Gastrocnemius medialis (tissue), 4 donors: ENCODE measurements around the gene PRSS57. TPM values are rescaled to one million over a fixed set of nuclear protein-coding genes. Genes with fewer than 3 reads are reported as not detected.
A peak's percentile ranks its signal among the peaks of the same experiment; 100 is the strongest.
"Not testable (repeated sequence)": the region's sequence is repeated elsewhere in the genome, so short reads cannot be mapped to it uniquely, and the experiment has no call there.

Experiments used
- ATAC-seq, 2 donors: fragments of 150-250 bp; one replicate each; pipeline ENCODE4 v1.9.1; 2016
- DNase-seq, 2 donors: peaks; one replicate each; pipeline ENCODE4 v3.0.0-alpha.2; 2019
- H3K27ac ChIP-seq, 4 donors: fragments of 200-600 bp; sonication (generic); 1 replicate in 1 of 4; 2 replicates in 3 of 4; pipeline ENCODE4 v1.5.1; 2016 to 2018; ENCODE audit warnings: mild to moderate bottlenecking in 2 of 4, moderate library complexity in 1 of 4
- H3K27me3 ChIP-seq, 3 donors: fragments of 200-600 bp; sonication (generic) in 2 of 3; 1 replicate in 1 of 3; 2 replicates in 2 of 3; pipeline versions ENCODE4 v1.5.1 to v1.6.0; 2016 to 2019; ENCODE audit warnings: mild to moderate bottlenecking in 1 of 3, moderate library complexity in 1 of 3
- H3K36me3 ChIP-seq, 2 donors: fragments of 200-600 bp; sonication (generic) in 1 of 2; one replicate each; pipeline ENCODE4 v1.5.1; 2017 to 2018
- H3K4me1 ChIP-seq, 2 donors: fragments of 200-600 bp; sonication (generic) in 1 of 2; one replicate each; pipeline ENCODE4 v1.5.1; 2016 to 2017; ENCODE audit warnings: mild to moderate bottlenecking in 2 of 2
- H3K4me3 ChIP-seq, 4 donors: fragments of 200-600 bp; sonication (generic) in 3 of 4; 1 replicate in 1 of 4; 2 replicates in 3 of 4; pipeline ENCODE4 v1.5.1; 2016 to 2019; ENCODE audit warnings: mild to moderate bottlenecking in 2 of 4
- H3K9me3 ChIP-seq, 3 donors: fragments of 200-600 bp; sonication (generic) in 2 of 3; 1 replicate in 1 of 3; 2 replicates in 2 of 3; pipeline ENCODE4 v1.5.1; 2016 to 2019
- POLR2A ChIP-seq, 2 donors: fragments of 450-650 bp; IDR thresholded peaks; one replicate each; pipeline ENCODE4 v1.6.1; 2017; ENCODE audit warnings: antibody characterized with exemption in 2 of 2, mild to moderate bottlenecking in 2 of 2, moderate library complexity in 2 of 2
- in situ Hi-C, 4 donors: fragments of 200-750 bp; cut with MboI; loops; one replicate each; pipeline versions ENCODE4 v1.15.0 to v1.8.0; 2017; ENCODE audit warnings: low sequenced_read_pairs in 4 of 4
- intact Hi-C: fragments of 100-400 bp; cut with DNase I; formaldehyde crosslinking; loops from one replicate; pipeline ENCODE4 v1.15.1; 2023; ENCODE audit warnings: low total_unique reads
- total RNA-seq, 4 donors: library from RNA; depleted of rRNA; stranded (reverse); fragments of >200 nt; gene quantifications; one replicate each; pipeline versions ENCODE4 v1.1.0 to v1.2.3, GENCODE V29; 2016
- TF ChIP-seq, protein P1 (sequence below), 5 experiments: fragments of 450-650 bp in 3 of 5; fragments of 200-600 bp in 2 of 5; sonication (generic) in 2 of 5; IDR thresholded peaks in 4 of 5; conservative IDR thresholded peaks in 1 of 5; 1 replicate in 4 of 5; 2 replicates in 1 of 5; pipeline ENCODE4 v1.5.1; 2016 to 2019; ENCODE audit warnings: antibody characterized with exemption in 5 of 5, mild to moderate bottlenecking in 3 of 5, moderate library complexity in 3 of 5

PRSS57 gene
- total RNA-seq, 4 donors from 2014 or later = not detected

GRCh38 chr19:676007-676338, 19.3 kb downstream of the PRSS57 start:
- peak overlapping the region in 2 of 4 donors; percentile 47 to 53 for H3K4me3 ChIP-seq
- no peaks in the 10 kb centered on the region for H3K36me3 ChIP-seq
- peak overlapping the region; percentile 53 to 75 (median 66) for H3K27ac ChIP-seq
- DNase-seq (no peak), ATAC-seq (no peak)
- H3K4me1 ChIP-seq = peaks cover 0 to 29% of the 10 kb centered on the region in 2 donors
- TF ChIP-seq, protein P1, sequence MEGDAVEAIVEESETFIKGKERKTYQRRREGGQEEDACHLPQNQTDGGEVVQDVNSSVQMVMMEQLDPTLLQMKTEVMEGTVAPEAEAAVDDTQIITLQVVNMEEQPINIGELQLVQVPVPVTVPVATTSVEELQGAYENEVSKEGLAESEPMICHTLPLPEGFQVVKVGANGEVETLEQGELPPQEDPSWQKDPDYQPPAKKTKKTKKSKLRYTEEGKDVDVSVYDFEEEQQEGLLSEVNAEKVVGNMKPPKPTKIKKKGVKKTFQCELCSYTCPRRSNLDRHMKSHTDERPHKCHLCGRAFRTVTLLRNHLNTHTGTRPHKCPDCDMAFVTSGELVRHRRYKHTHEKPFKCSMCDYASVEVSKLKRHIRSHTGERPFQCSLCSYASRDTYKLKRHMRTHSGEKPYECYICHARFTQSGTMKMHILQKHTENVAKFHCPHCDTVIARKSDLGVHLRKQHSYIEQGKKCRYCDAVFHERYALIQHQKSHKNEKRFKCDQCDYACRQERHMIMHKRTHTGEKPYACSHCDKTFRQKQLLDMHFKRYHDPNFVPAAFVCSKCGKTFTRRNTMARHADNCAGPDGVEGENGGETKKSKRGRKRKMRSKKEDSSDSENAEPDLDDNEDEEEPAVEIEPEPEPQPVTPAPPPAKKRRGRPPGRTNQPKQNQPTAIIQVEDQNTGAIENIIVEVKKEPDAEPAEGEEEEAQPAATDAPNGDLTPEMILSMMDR (IDR thresholded peaks at IDR 0.05 in 4 of 5, conservative IDR thresholded peaks at IDR 0.05 in 1 of 5) = no peak
- no peak for TF ChIP-seq POLR2A (IDR thresholded peaks at IDR 0.05)
- in situ Hi-C loops = no loop called here
- intact Hi-C loops = no loop called here
- peaks cover 12 to 20% (median 13%) of the 10 kb centered on the region in 3 donors for H3K27me3 ChIP-seq
- no peaks in the 10 kb centered on the region for H3K9me3 ChIP-seq

- intact Hi-C loops (no loop called here), in situ Hi-C loops (no loop called here)
- no peak overlapping the region for H3K4me3 ChIP-seq
- no peaks in the 10 kb centered on the region for H3K9me3 ChIP-seq
- peak overlapping the region in 3 of 4 donors; percentile 44 to 75 (median 73) for H3K27ac ChIP-seq
- H3K4me1 ChIP-seq = peaks cover 0 to 27% of the 10 kb centered on the region in 2 donors
- peaks cover 12 to 20% (median 13%) of the 10 kb centered on the region in 3 donors for H3K27me3 ChIP-seq
- no peaks in the 10 kb centered on the region for H3K36me3 ChIP-seq
- TF ChIP-seq, protein P1 (IDR thresholded peaks at IDR 0.05 in 4 of 5, conservative IDR thresholded peaks at IDR 0.05 in 1 of 5) = no peak
- TF ChIP-seq POLR2A (IDR thresholded peaks at IDR 0.05) = no peak
- ATAC-seq (no peak), DNase-seq (no peak)
Observed at GRCh38 chr19:674282-675151, 20.7 kb downstream of the PRSS57 start.

DNA sequence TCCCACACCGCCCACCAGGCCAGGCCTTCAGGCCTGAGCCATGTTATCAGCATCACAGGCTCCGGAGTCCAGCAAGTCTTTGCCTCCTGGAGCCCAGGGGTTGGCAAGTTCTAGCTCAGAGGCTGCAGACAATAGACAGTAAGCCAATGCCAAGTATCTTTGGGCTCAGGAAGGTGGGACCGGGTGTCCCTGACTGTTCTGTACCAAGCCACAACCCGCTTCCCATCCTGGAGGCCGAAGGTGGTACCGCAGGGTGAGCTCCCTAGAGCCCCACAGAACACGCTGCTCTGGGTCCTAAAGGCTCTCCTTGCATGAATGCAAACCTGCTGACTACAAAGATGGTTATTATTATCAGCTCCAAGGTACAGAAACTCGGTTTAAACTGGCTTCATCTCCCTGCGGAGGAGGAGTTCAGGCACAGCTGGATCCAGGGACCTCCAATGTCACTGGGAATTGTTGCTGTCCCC, 24.6 kb downstream of the PRSS57 start:
- no peak for DNase-seq
- intact Hi-C loops = no loop called here
- ATAC-seq = no peak
- Histone ChIP-seq H3K27ac (no peak overlapping the region), H3K4me3 (no peak overlapping the region), H3K27me3 (peaks cover under 1 to 12% (median 8%) of the 10 kb centered on the region in 3 donors), H3K4me1 (peaks cover 0 to 3% of the 10 kb centered on the region in 2 donors), H3K36me3 (no peaks in the 10 kb centered on the region), H3K9me3 (no peaks in the 10 kb centered on the region)
- in situ Hi-C loops = no loop called here
- no peak for TF ChIP-seq POLR2A (IDR thresholded peaks at IDR 0.05)
- TF ChIP-seq, protein P1 (IDR thresholded peaks at IDR 0.05 in 4 of 5, conservative IDR thresholded peaks at IDR 0.05 in 1 of 5) = no peak

- DNase-seq, H3K36me3 ChIP-seq, H3K4me3 ChIP-seq, H3K27me3 ChIP-seq, ATAC-seq, H3K27ac ChIP-seq, H3K9me3 ChIP-seq: not testable (repeated sequence)
- in situ Hi-C loops (loop anchor here in 3 of 4 donors (5.0 to 10.0 kb wide), 2 partner anchors 63 to 66 kb away; no protein-coding TSS in a partner anchor), intact Hi-C loops (loop anchor here (10.0 kb wide), 1 partner anchor 256 kb away; the partner anchor contains the start of gene ARID3A)
- H3K4me1 ChIP-seq = peaks cover 3 to 14% of the 10 kb centered on the region in 2 donors
Observed at GRCh38 chr19:668675-669434, 26.4 kb downstream of the PRSS57 start.

GRCh38 chr19:666985-667573, 28.2 kb downstream of the PRSS57 start:
- not testable (repeated sequence) for H3K27me3 ChIP-seq, H3K27ac ChIP-seq, H3K9me3 ChIP-seq, H3K36me3 ChIP-seq, H3K4me3 ChIP-seq, DNase-seq, ATAC-seq
- peaks cover 8 to 19% of the 10 kb centered on the region in 2 donors for H3K4me1 ChIP-seq
- in situ Hi-C loops (loop anchor here in 3 of 4 donors (5.0 to 10.0 kb wide), 2 partner anchors 65 to 68 kb away; no protein-coding TSS in a partner anchor), intact Hi-C loops (loop anchor here (10.0 kb wide), 1 partner anchor 258 kb away; the partner anchor contains the start of gene ARID3A)
